ENCODE data around the gene GALNT1.
"Not testable (repeated sequence)": the region's sequence is repeated elsewhere in the genome, so short reads cannot be mapped to it uniquely, and the experiment has no call there.

The GALNT1 gene

GRCh38 chr18:35572644-35573043 lies 8.9 kb upstream of the GALNT1 start:
- TF ChIP-seq L3MBTL2 (conservative IDR thresholded peaks at IDR 0.05) (no peak), TARDBP (IDR thresholded peaks at IDR 0.05) (no peak), SUZ12 (IDR thresholded peaks at IDR 0.05) (no peak), ARNT (IDR thresholded peaks at IDR 0.05) (no peak)
- POLR2A ChIA-PET: interaction anchor here (1.4 to 2.1 kb wide), 2 partner anchors 10 kb away, joined by 3 to 5 read pairs; no protein-coding TSS in a partner anchor
- DNase-seq (ENCODE audit: extremely low spot score): no peak
- CTCF ChIA-PET: no interaction called here

GRCh38 chr18:35573531-35573930 lies 8.0 kb upstream of the GALNT1 start:
- TF ChIP-seq SP1 (IDR thresholded peaks at IDR 0.05) (no peak), L3MBTL2 (conservative IDR thresholded peaks at IDR 0.05) (no peak), FOXK2 (IDR thresholded peaks at IDR 0.05) (no peak), PKNOX1 (IDR thresholded peaks at IDR 0.05) (no peak), TARDBP (IDR thresholded peaks at IDR 0.05) (no peak), BHLHE40 (IDR thresholded peaks at IDR 0.05; ENCODE audit: borderline replicate concordance) (no peak), LEF1 (IDR thresholded peaks at IDR 0.05; ENCODE audit: borderline replicate concordance) (no peak), ELF4 (IDR thresholded peaks at IDR 0.05) (no peak), SUZ12 (IDR thresholded peaks at IDR 0.05) (no peak), HDGF (IDR thresholded peaks at IDR 0.05; ENCODE audit: borderline replicate concordance) (no peak), ARNT (IDR thresholded peaks at IDR 0.05) (no peak), CTBP1 (IDR thresholded peaks at IDR 0.05; ENCODE audit: borderline replicate concordance) (no peak), NFRKB (IDR thresholded peaks at IDR 0.05) (no peak), FOXM1 (IDR thresholded peaks at IDR 0.05; ENCODE audit: borderline replicate concordance) (no peak), ZNF384 (IDR thresholded peaks at IDR 0.05) (no peak), FOXA1 (IDR thresholded peaks at IDR 0.05) (no peak)
- POLR2A ChIA-PET: interaction anchor here (0.5 to 1.4 kb wide), 2 partner anchors 8 to 9 kb away, joined by 3 to 5 read pairs; no protein-coding TSS in a partner anchor

GRCh38 chr18:35576240-35576845 lies 5.2 kb upstream of the GALNT1 start:
- POLR2A ChIA-PET; DNase-seq (ENCODE audit: extremely low spot score); CTCF ChIA-PET: not testable (repeated sequence)
- TF ChIP-seq ZNF384 (IDR thresholded peaks at IDR 0.05): peak; percentile 50

More at GRCh38 chr18:35573531-35573930, 8.0 kb upstream of the GALNT1 start:
- CTCF ChIA-PET: no interaction called here
- DNase-seq (ENCODE audit: extremely low spot score): no peak

GRCh38 chr18:35577045-35577848 lies 4.3 kb upstream of the GALNT1 start:
- no peak for DNase-seq (ENCODE audit: extremely low spot score)
- TF ChIP-seq PKNOX1 (IDR thresholded peaks at IDR 0.05): no peak
- TF ChIP-seq L3MBTL2 (conservative IDR thresholded peaks at IDR 0.05): no peak
- TF ChIP-seq FOXM1 (IDR thresholded peaks at IDR 0.05; ENCODE audit: borderline replicate concordance): no peak
- no peak for TF ChIP-seq NFRKB (IDR thresholded peaks at IDR 0.05)
- CTCF ChIA-PET: no interaction called here
- POLR2A ChIA-PET: no interaction called here

- ChIA-PET CTCF (no interaction called here), POLR2A (interaction anchor here (1.0 kb wide), 1 partner anchor 82 kb away, joined by 3 read pairs; no protein-coding TSS in a partner anchor)
- TF ChIP-seq L3MBTL2 (conservative IDR thresholded peaks at IDR 0.05) (no peak), CTBP1 (IDR thresholded peaks at IDR 0.05; ENCODE audit: borderline replicate concordance) (no peak), SUZ12 (IDR thresholded peaks at IDR 0.05) (no peak), ARNT (IDR thresholded peaks at IDR 0.05) (no peak), ELF4 (IDR thresholded peaks at IDR 0.05) (no peak), NFRKB (IDR thresholded peaks at IDR 0.05) (no peak), BHLHE40 (IDR thresholded peaks at IDR 0.05; ENCODE audit: borderline replicate concordance) (no peak), LEF1 (IDR thresholded peaks at IDR 0.05; ENCODE audit: borderline replicate concordance) (no peak), FOXA1 (IDR thresholded peaks at IDR 0.05) (no peak), PKNOX1 (IDR thresholded peaks at IDR 0.05) (no peak), HDGF (IDR thresholded peaks at IDR 0.05; ENCODE audit: borderline replicate concordance) (no peak), SP1 (IDR thresholded peaks at IDR 0.05) (no peak), TARDBP (IDR thresholded peaks at IDR 0.05) (no peak)
- no peak for DNase-seq (ENCODE audit: extremely low spot score)
Measured at GRCh38 chr18:35578481-35578880, 3.1 kb upstream of the GALNT1 start.

GRCh38 chr18:35578936-35579335 lies 2.6 kb upstream of the GALNT1 start:
- ChIA-PET CTCF (no interaction called here), POLR2A (interaction anchor here (1.0 kb wide), 1 partner anchor 82 kb away, joined by 3 read pairs; no protein-coding TSS in a partner anchor)
- TF ChIP-seq L3MBTL2 (conservative IDR thresholded peaks at IDR 0.05) (no peak), SP1 (IDR thresholded peaks at IDR 0.05) (no peak), HDGF (IDR thresholded peaks at IDR 0.05; ENCODE audit: borderline replicate concordance) (no peak), ELF4 (IDR thresholded peaks at IDR 0.05) (no peak)
- no peak for DNase-seq (ENCODE audit: extremely low spot score)
